HepG2 (cell line): ENCODE data around the gene CCL19. TPM values are rescaled to one million over a fixed set of nuclear protein-coding genes. Genes with fewer than 3 reads are reported as not detected.
A peak's percentile ranks its signal among the peaks of the same experiment; 100 is the strongest.

Experiments used
- ATAC-seq: fragments of 200-7000 bp; cut with Tn5 transposase; 3 replicates; pipeline ENCODE4 v1.9.1; 2020; ENCODE audit warnings: mild to moderate bottlenecking, moderate library complexity
- BruUV-seq: library from RNA; stranded (reverse); fragments of 400-500 nt; replicated peaks from 2 replicates; lab custom pipeline; 2021; lab: Mats Ljungman, UMichigan
- CTCF ChIA-PET: fragments of 300-600 bp; formaldehyde crosslinking; extraction: SDS; loops from one replicate; lab custom pipeline; 2021; ENCODE audit warnings: low total read pairs, inconsistent platforms, low intra/inter-chr PET ratio; lab: Yijun Ruan, JAX
- POLR2A ChIA-PET: fragments of 350-600 bp; sonication (Branson Sonifier 250); formaldehyde crosslinking; loops from one replicate; lab custom pipeline; 2020; ENCODE audit warnings: antibody characterized with exemption, inconsistent platforms; lab: Yijun Ruan, JAX
- DNase-seq: peaks from one replicate; pipeline ENCODE4 v3.0.0-alpha.2; 2015; ENCODE audit warnings: low spot score
- FAIRE-seq: peaks from 3 replicates; lab custom pipeline; 2011; peaks lifted over from hg19 to GRCh38; lab: Jason Lieb, UNC
- H2AFZ ChIP-seq: one replicate; pipeline ENCODE4 v1.6.1; 2011; ENCODE audit warnings: low read length, inconsistent platforms
- H3K27ac ChIP-seq: fragments of 300-600 bp; 3 replicates; pipeline ENCODE4 v1.8.0; 2011; ENCODE audit warnings: mixed run types, mild to moderate bottlenecking, mixed read lengths, low read length, inconsistent platforms; ENCODE audit not compliant: insufficient read depth; ENCODE audit errors: extremely low read length
- H3K27me3 ChIP-seq, 2 experiments: fragments of 200-600 bp in 1 of 2; 2 replicates in 1 of 2; 3 replicates in 1 of 2; pipeline versions ENCODE4 v1.6.0 to v1.8.0; 2011; ENCODE audit warnings: low read length in 2 of 2, mild to moderate bottlenecking in 2 of 2, moderate library complexity in 2 of 2, inconsistent platforms in 1 of 2; ENCODE audit not compliant: insufficient read depth in 2 of 2, control insufficient read depth in 1 of 2
- H3K36me3 ChIP-seq, 2 experiments: fragments of 200-600 bp in 1 of 2; replicated peaks in 1 of 2; 2 replicates in 1 of 2; 3 replicates in 1 of 2; pipeline versions ENCODE4 v1.5.1 to v1.8.0; 2011; ENCODE audit warnings: low read length in 2 of 2, inconsistent platforms in 1 of 2; ENCODE audit not compliant: insufficient read depth in 2 of 2, control insufficient read depth in 1 of 2
- H3K4me1 ChIP-seq: 2 replicates; pipeline ENCODE4 v1.5.1; 2012; ENCODE audit warnings: low read length, inconsistent platforms; ENCODE audit not compliant: insufficient read depth
- H3K4me2 ChIP-seq: 2 replicates; pipeline ENCODE4 v1.6.0; 2011; ENCODE audit warnings: low read depth, low read length, inconsistent platforms
- H3K4me3 ChIP-seq, 3 experiments: fragments of 200-600 bp in 1 of 3; sonication (generic), shearing (Covaris generic) in 1 of 3; replicated peaks in 1 of 3; 2 replicates each; pipeline ENCODE4 v1.5.1; 2011 to 2016; ENCODE audit warnings: low read length in 3 of 3, inconsistent platforms in 2 of 3, low read depth in 2 of 3, mild to moderate bottlenecking in 2 of 3, control low read depth in 1 of 3, mixed read lengths in 1 of 3; ENCODE audit not compliant: insufficient read depth in 1 of 3
- H3K79me2 ChIP-seq: one replicate; pipeline ENCODE4 v1.6.1; 2011; ENCODE audit warnings: low read length, inconsistent platforms; ENCODE audit not compliant: insufficient read depth
- H3K9ac ChIP-seq: 2 replicates; pipeline ENCODE4 v1.6.0; 2011; ENCODE audit warnings: mild to moderate bottlenecking, low read depth, low read length, inconsistent platforms; ENCODE audit not compliant: insufficient read depth
- H3K9me3 ChIP-seq: 2 replicates; pipeline ENCODE4 v1.5.1; 2012; ENCODE audit warnings: mild to moderate bottlenecking, low read length
- H4K20me1 ChIP-seq: 2 replicates; pipeline ENCODE4 v1.6.0; 2011; ENCODE audit warnings: inconsistent platforms, mild to moderate bottlenecking, low read length, moderate library complexity; ENCODE audit not compliant: insufficient read depth
- ATF1 ChIP-seq: IDR thresholded peaks from 2 replicates; pipeline ENCODE4 v1.6.1; 2016; ENCODE audit warnings: mild to moderate bottlenecking, control low read depth
- CC2D1A ChIP-seq: sonication (generic); formaldehyde crosslinking; IDR thresholded peaks from 2 replicates; pipeline ENCODE4 v1.8.1; 2023; ENCODE audit warnings: mild to moderate bottlenecking, missing genetic modification reagents
- CCAR2 ChIP-seq: fragments of 200-400 bp; formaldehyde crosslinking; optimal IDR thresholded peaks from 2 replicates; pipeline ENCODE3; 2018; ENCODE audit warnings: low read depth, mild to moderate bottlenecking, low read length, moderate library complexity
- NR1H2 ChIP-seq: sonication (generic); formaldehyde crosslinking; IDR thresholded peaks from 2 replicates; pipeline ENCODE4 v1.8.1; 2022; ENCODE audit warnings: low read depth, missing genetic modification reagents, borderline replicate concordance
- NR3C1 ChIP-seq: sonication (generic); formaldehyde crosslinking; IDR thresholded peaks from 2 replicates; pipeline ENCODE4 v1.4.0; 2020; ENCODE audit warnings: missing genetic modification reagents
- SIN3A ChIP-seq: IDR thresholded peaks from 2 replicates; pipeline ENCODE4 v1.6.1; 2011; ENCODE audit warnings: low read depth, mild to moderate bottlenecking, control low read depth, low read length, borderline replicate concordance
- SYNCRIP ChIP-seq: fragments of 200-400 bp; formaldehyde crosslinking; IDR thresholded peaks from 2 replicates; pipeline ENCODE4 v1.6.1; 2018; ENCODE audit warnings: mild to moderate bottlenecking, low read depth, low read length; ENCODE audit not compliant: insufficient read depth
- U2AF2 ChIP-seq: fragments of 200-400 bp; formaldehyde crosslinking; IDR thresholded peaks from 2 replicates; pipeline ENCODE4 v1.6.1; 2017; ENCODE audit warnings: low read depth, mild to moderate bottlenecking, low read length
- ZNF318 ChIP-seq: sonication (generic); formaldehyde crosslinking; IDR thresholded peaks from 2 replicates; pipeline ENCODE4 v1.4.0; 2020; ENCODE audit warnings: mild to moderate bottlenecking, missing genetic modification reagents
- ZNF383 ChIP-seq: sonication (generic); formaldehyde crosslinking; IDR thresholded peaks from 2 replicates; pipeline ENCODE4 v1.4.0; 2020; ENCODE audit warnings: missing genetic modification reagents, mild to moderate bottlenecking, borderline replicate concordance
- WGBS: methylation state at CpG from one replicate; pipeline ENCODE4 v1.1.6; 2017; ENCODE audit warnings: low lambda C conversion rate; 5-methylcytosine and 5-hydroxymethylcytosine counted together
- in situ Hi-C: cut with HindIII; loops from 2 replicates; pipeline ENCODE4 v1.10.0; 2017; ENCODE audit warnings: low pct_unique_long_range_greater_than_20kb; ENCODE audit not compliant: extremely low pct_ligation_motif_present
- intact Hi-C: fragments of 100-400 bp; cut with micrococcal nuclease; formaldehyde crosslinking; loops from one replicate; pipeline ENCODE4 v1.10.0; 2022; ENCODE audit not compliant: unreplicated experiment
- polyA plus RNA-seq, 8 experiments: library from polyadenylated mRNA; depleted of rRNA in 3 of 8; stranded (reverse) in 7 of 8; unstranded in 1 of 8; fragments of >200 nt; fragmentation: Illumina TruSeq in 4 of 8; extraction: Trizol in 4 of 8; gene quantifications; 2 replicates each; pipeline versions ENCODE4 v1.2.1 to v1.2.3, GENCODE V29; 2011 to 2016; ENCODE audit warnings: low read depth in 4 of 8, missing spikeins in 1 of 8, mixed read lengths in 1 of 8; ENCODE audit not compliant: insufficient read depth in 1 of 8
- total RNA-seq, 5 experiments: library from RNA; depleted of rRNA; stranded (reverse); fragments of >200 nt; fragmentation: Illumina TruSeq; extraction: Trizol; gene quantifications; 2 replicates each; pipeline ENCODE4 v1.2.3, GENCODE V29; 2016; ENCODE audit warnings: low read depth in 1 of 5
- TF ChIP-seq, protein P1 (sequence below): sonication (generic); formaldehyde crosslinking; conservative IDR thresholded peaks from 2 replicates; pipeline ENCODE4 v1.4.0; 2020; ENCODE audit warnings: missing genetic modification reagents

Gene CCL19
- total and polyA plus RNA-seq, 2 of the 13 experiments (the other 11 are each of a cell fraction or from before 2014, with no cell fraction given): not detected

- H3K4me1 ChIP-seq: peaks cover 56% of the 10 kb centered on the region
- no peaks in the 10 kb centered on the region for H3K79me2 ChIP-seq
- peak; percentile 87 for FAIRE-seq
- H3K27me3 ChIP-seq: no peaks in the 10 kb centered on the region
- H3K9ac ChIP-seq: no peak overlapping the region
- H3K36me3 ChIP-seq: no peaks in the 10 kb centered on the region
- ChIA-PET CTCF (no interaction called here), POLR2A (no interaction called here)
- DNase-seq: peak; percentile 70
- in situ Hi-C loops: no loop called here
- no peaks in the 10 kb centered on the region for H3K9me3 ChIP-seq
- H2AFZ ChIP-seq: no peak overlapping the region
- H4K20me1 ChIP-seq: no peaks in the 10 kb centered on the region
- WGBS: 0% methylated on average over 3 of the region's 5 CpGs
- H3K4me3 ChIP-seq: peak overlapping the region in 1 of 3 experiments; percentile 36; a peak in 1 of 6 replicates
- intact Hi-C loops: loop anchor here (1.0 kb wide), 1 partner anchor 13 kb away; no protein-coding TSS in a partner anchor
- H3K27ac ChIP-seq: peak overlapping the region; percentile 37
- H3K4me2 ChIP-seq: peak overlapping the region; percentile 68
- peak; percentile 94 for ATAC-seq
- BruUV-seq: no TSS peak
- TF ChIP-seq ATF1 (CRISPR knock-in tag) (no peak), ZNF383 (CRISPR knock-in tag) (no peak), ZNF318 (CRISPR knock-in tag) (no peak), CC2D1A (CRISPR knock-in tag) (no peak), U2AF2 (no peak), SYNCRIP (no peak), NR3C1 (CRISPR knock-in tag) (no peak), SIN3A (no peak), NR1H2 (no peak), CCAR2 (no peak)
- TF ChIP-seq, protein P1, sequence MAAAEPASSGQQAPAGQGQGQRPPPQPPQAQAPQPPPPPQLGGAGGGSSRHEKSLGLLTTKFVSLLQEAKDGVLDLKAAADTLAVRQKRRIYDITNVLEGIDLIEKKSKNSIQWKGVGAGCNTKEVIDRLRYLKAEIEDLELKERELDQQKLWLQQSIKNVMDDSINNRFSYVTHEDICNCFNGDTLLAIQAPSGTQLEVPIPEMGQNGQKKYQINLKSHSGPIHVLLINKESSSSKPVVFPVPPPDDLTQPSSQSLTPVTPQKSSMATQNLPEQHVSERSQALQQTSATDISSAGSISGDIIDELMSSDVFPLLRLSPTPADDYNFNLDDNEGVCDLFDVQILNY (CRISPR knock-in tag): no peak
These were observed 2.6 kb downstream of the CCL19 start for GRCh38 chr9:34688329-34689115.
